Measurements from ENCODE around the gene KLF18. TPM values are rescaled to one million over a fixed set of nuclear protein-coding genes. Genes with fewer than 3 reads are reported as not detected.

KLF18 gene
- total RNA-seq, 1 experiment from 2014 or later = 0.09 TPM

- TF ChIP-seq CDX4 (CRISPR knock-in tag; IDR thresholded peaks at IDR 0.05; ENCODE audit: borderline replicate concordance) = no peak
- no peak for TF ChIP-seq TCF7 (CRISPR knock-in tag; IDR thresholded peaks at IDR 0.05; ENCODE audit: low read depth)
- no peak for TF ChIP-seq ZMAT4 (CRISPR knock-in tag; IDR thresholded peaks at IDR 0.05)
- no peak for TF ChIP-seq USF1 (CRISPR knock-in tag; IDR thresholded peaks at IDR 0.05)
- no peak for TF ChIP-seq MAX (CRISPR knock-in tag; IDR thresholded peaks at IDR 0.05)
- no peak for TF ChIP-seq GTF2I (CRISPR knock-in tag; conservative IDR thresholded peaks at IDR 0.05)
- TF ChIP-seq EMX1 (CRISPR knock-in tag; IDR thresholded peaks at IDR 0.05) = no peak
Observed at GRCh38 chr1:44113095-44113609, 28.3 kb downstream of the KLF18 start (continued).

GRCh38 chr1:44112486-44112885 is 28.9 kb downstream of the KLF18 start:
- no peak for TF ChIP-seq HMGA2 (CRISPR knock-in tag; IDR thresholded peaks at IDR 0.05)
- TF ChIP-seq IRF1 (CRISPR knock-in tag; IDR thresholded peaks at IDR 0.05) = no peak
- TF ChIP-seq NFE2L1 (CRISPR knock-in tag; IDR thresholded peaks at IDR 0.05) = no peak
- no peak for TF ChIP-seq ATF1 (CRISPR knock-in tag; IDR thresholded peaks at IDR 0.05)
- no peak for TF ChIP-seq GRHL2 (CRISPR knock-in tag; IDR thresholded peaks at IDR 0.05; ENCODE audit: insufficient replicate concordance, severe bottlenecking)
- TF ChIP-seq USF2 (CRISPR knock-in tag; IDR thresholded peaks at IDR 0.05) = no peak
- Mint-ChIP-seq H3K27ac (no peak overlapping the region), H3K9me3 (no peaks in the 10 kb centered on the region), H3K36me3 (no peaks in the 10 kb centered on the region), H3K4me3 (no peak overlapping the region), H3K4me1 (no peaks in the 10 kb centered on the region; the same call in 1 of the 2 replicates), H3K27me3 (ENCODE audit: low read depth) (no peaks in the 10 kb centered on the region)
- DNase-seq (ENCODE audit: low spot score) (no peak), ATAC-seq (no peak)
- ChIA-PET POLR2A (no interaction called here), CTCF (interaction anchor here (0.8 to 2.7 kb wide), 3 partner anchors 9 to 44 kb away, joined by 3 to 17 read pairs (median 3); no protein-coding TSS in a partner anchor)

GRCh38 chr1:44111861-44112260 is 29.6 kb downstream of the KLF18 start:
- H3K36me3 Mint-ChIP-seq = no peaks in the 10 kb centered on the region
- TF ChIP-seq ERG (CRISPR knock-in tag; IDR thresholded peaks at IDR 0.05) (no peak), ESRRA (CRISPR knock-in tag; IDR thresholded peaks at IDR 0.05; ENCODE audit: borderline replicate concordance) (no peak), ZBTB21 (CRISPR knock-in tag; IDR thresholded peaks at IDR 0.05; ENCODE audit: borderline replicate concordance) (no peak), TEAD4 (CRISPR knock-in tag; IDR thresholded peaks at IDR 0.05) (no peak), AFF4 (CRISPR knock-in tag; IDR thresholded peaks at IDR 0.05; ENCODE audit: borderline replicate concordance) (no peak), SMAD4 (CRISPR knock-in tag; IDR thresholded peaks at IDR 0.05) (no peak), PREB (CRISPR knock-in tag; IDR thresholded peaks at IDR 0.05; ENCODE audit: borderline replicate concordance) (no peak), TEAD1 (CRISPR knock-in tag; IDR thresholded peaks at IDR 0.05) (no peak), EMX1 (CRISPR knock-in tag; IDR thresholded peaks at IDR 0.05) (no peak), MYBL2 (CRISPR knock-in tag; IDR thresholded peaks at IDR 0.05) (no peak)

More at GRCh38 chr1:44111861-44112260, 29.6 kb downstream of the KLF18 start:
- no peak for ATAC-seq
- no peaks in the 10 kb centered on the region for H3K27me3 Mint-ChIP-seq (ENCODE audit: low read depth)
- ChIA-PET POLR2A (no interaction called here), CTCF (interaction anchor here (0.6 to 2.7 kb wide), 2 partner anchors 8 to 94 kb away, joined by 4 to 17 read pairs; no protein-coding TSS in a partner anchor)
- H3K9me3 Mint-ChIP-seq = no peaks in the 10 kb centered on the region
- peaks cover 1% of the 10 kb centered on the region for H3K4me1 Mint-ChIP-seq
- DNase-seq (ENCODE audit: low spot score) = no peak
- H3K27ac Mint-ChIP-seq = no peak overlapping the region
- no peak overlapping the region for H3K4me3 Mint-ChIP-seq

Data from WTC11 (cell line).